GM18867 (cell line): Measurements from ENCODE around the gene P2RX4.
A peak's percentile ranks its signal among the peaks of the same experiment; 100 is the strongest.
"Not testable (repeated sequence)": the region's sequence is repeated elsewhere in the genome, so short reads cannot be mapped to it uniquely, and the experiment has no call there.

Experiments used
- ATAC-seq: cut with Tn5 transposase; IDR thresholded peaks from one replicate; pipeline ENCODE4 v1.9.1; 2021; ENCODE audit warnings: mild to moderate bottlenecking, moderate library complexity; ENCODE audit not compliant: unreplicated experiment

P2RX4 gene

GRCh38 chr12:121240484-121241101 is 30.7 kb downstream of the P2RX4 start:
- ATAC-seq, result no peak

- no peak for ATAC-seq
Measured at GRCh38 chr12:121241156-121241970, 31.4 kb downstream of the P2RX4 start.

- ATAC-seq, result no peak
Measured at GRCh38 chr12:121245031-121245430, 35.1 kb downstream of the P2RX4 start.

GRCh38 chr12:121245951-121246350 is 36.0 kb downstream of the P2RX4 start:
- ATAC-seq, result no peak

GRCh38 chr12:121246893-121247557 is 37.1 kb downstream of the P2RX4 start:
- ATAC-seq, result no peak

- peak; percentile 91 for ATAC-seq
Measured at GRCh38 chr12:121248622-121249021, 38.7 kb downstream of the P2RX4 start.

GRCh38 chr12:121250359-121250758 is 40.4 kb downstream of the P2RX4 start:
- ATAC-seq, result no peak

- ATAC-seq, result no peak
Measured at GRCh38 chr12:121251838-121252237, 41.9 kb downstream of the P2RX4 start.

GRCh38 chr12:121252712-121253345 is 42.9 kb downstream of the P2RX4 start:
- ATAC-seq, result no peak

- ATAC-seq, result peak; percentile 66
Measured at GRCh38 chr12:121253638-121254335, 43.9 kb downstream of the P2RX4 start.

GRCh38 chr12:121255433-121255832 is 45.5 kb downstream of the P2RX4 start:
- ATAC-seq, result no peak

- ATAC-seq, result not testable (repeated sequence)
Measured at GRCh38 chr12:121257704-121258449, 47.9 kb downstream of the P2RX4 start.

GRCh38 chr12:121259074-121259473 is 49.1 kb downstream of the P2RX4 start:
- ATAC-seq, result no peak

GRCh38 chr12:121260091-121260490 is 50.2 kb downstream of the P2RX4 start:
- ATAC-seq, result no peak

GRCh38 chr12:121261398-121261797 is 51.5 kb downstream of the P2RX4 start:
- no peak for ATAC-seq

- no peak for ATAC-seq
Measured at GRCh38 chr12:121263206-121263935, 53.4 kb downstream of the P2RX4 start.

GRCh38 chr12:121264135-121264534 is 54.2 kb downstream of the P2RX4 start:
- no peak for ATAC-seq

- ATAC-seq, result no peak
Measured at GRCh38 chr12:121264951-121265515, 55.1 kb downstream of the P2RX4 start.

- no peak for ATAC-seq
Measured at GRCh38 chr12:121267822-121268221, 57.9 kb downstream of the P2RX4 start.
